ENCODE data around the gene RHBDF1.
A peak's percentile ranks its signal among the peaks of the same experiment; 100 is the strongest.
"Not testable (repeated sequence)": the region's sequence is repeated elsewhere in the genome, so short reads cannot be mapped to it uniquely, and the experiment has no call there.

RHBDF1 gene

DNA sequence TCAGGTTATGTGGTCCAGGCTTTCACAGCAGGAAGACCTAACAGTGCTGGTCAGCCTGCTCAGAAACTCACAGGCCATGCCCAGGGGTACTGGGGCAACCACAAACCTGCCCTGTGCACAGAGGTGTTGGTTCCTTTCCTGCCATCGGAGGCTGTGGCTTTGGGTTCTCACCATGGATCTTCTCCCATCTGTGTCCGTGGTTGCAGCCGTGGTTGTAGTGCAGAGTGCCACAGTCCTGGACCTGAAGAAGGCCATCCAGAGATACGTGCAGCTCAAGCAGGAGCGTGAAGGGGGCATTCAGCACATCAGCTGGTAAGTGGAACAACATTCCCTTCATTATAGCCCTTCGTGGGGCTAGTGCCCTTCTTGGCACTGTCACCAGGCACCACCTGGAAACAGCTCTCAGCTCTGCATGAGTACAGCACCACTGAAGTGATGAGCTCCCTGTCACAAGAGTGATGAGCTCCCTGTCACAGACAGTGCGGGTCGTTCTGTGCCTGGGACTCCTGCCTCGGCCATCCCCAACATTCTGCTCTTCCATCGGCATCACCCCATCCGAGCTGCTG lies 16.8 kb downstream of the RHBDF1 start:
- no peak for TF ChIP-seq CTCF (IDR thresholded peaks at IDR 0.05; ENCODE audit: insufficient read depth, low read length, missing control alignments)
- POLR2A ChIA-PET, result interaction anchor here (1.4 kb wide), 1 partner anchor 16 kb away, joined by 6 read pairs; the partner anchor contains the start of gene RHBDF1
- no peak overlapping the region; the same call in 1 of the 2 replicates for H3K4me3 ChIP-seq (ENCODE audit: low read depth, low read length)
- DNase-seq (ENCODE audit: low read depth, low spot score), result no peak
- CTCF ChIA-PET, result interaction anchor here (1.0 to 25.1 kb wide), 4 partner anchors 9 to 126 kb away, joined by 3 to 728 read pairs (median 20); no protein-coding TSS in a partner anchor

DNA sequence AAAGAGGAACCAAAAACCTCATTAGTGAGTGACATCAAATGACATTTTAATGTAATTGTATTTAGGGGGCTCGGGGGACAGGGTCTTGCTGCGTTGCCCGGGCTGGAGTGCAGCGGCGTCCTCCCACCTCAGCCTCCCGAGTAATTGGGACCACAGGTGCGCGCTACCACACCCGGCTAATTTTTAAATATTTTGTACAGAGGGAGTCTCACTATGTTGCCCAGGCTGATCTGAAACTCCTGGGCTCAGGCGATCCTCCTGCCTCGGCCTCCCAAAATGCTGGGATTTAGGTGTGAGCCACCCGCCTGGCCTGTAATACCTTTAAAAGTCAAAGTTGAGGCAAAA lies 18.2 kb downstream of the RHBDF1 start:
- ChIA-PET POLR2A (interaction anchor here (1.0 kb wide), 1 partner anchor 30 kb away, joined by 4 read pairs; no protein-coding TSS in a partner anchor), CTCF (interaction anchor here (1.6 to 2.1 kb wide), 2 partner anchors 11 to 42 kb away, joined by 6 to 19 read pairs; no protein-coding TSS in a partner anchor)
- DNase-seq (ENCODE audit: low read depth, low spot score), result no peak
- TF ChIP-seq CTCF (IDR thresholded peaks at IDR 0.05; ENCODE audit: insufficient read depth, low read length, missing control alignments), result no peak
- peak overlapping the region; percentile 93 for H3K4me3 ChIP-seq (ENCODE audit: low read depth, low read length)

DNA sequence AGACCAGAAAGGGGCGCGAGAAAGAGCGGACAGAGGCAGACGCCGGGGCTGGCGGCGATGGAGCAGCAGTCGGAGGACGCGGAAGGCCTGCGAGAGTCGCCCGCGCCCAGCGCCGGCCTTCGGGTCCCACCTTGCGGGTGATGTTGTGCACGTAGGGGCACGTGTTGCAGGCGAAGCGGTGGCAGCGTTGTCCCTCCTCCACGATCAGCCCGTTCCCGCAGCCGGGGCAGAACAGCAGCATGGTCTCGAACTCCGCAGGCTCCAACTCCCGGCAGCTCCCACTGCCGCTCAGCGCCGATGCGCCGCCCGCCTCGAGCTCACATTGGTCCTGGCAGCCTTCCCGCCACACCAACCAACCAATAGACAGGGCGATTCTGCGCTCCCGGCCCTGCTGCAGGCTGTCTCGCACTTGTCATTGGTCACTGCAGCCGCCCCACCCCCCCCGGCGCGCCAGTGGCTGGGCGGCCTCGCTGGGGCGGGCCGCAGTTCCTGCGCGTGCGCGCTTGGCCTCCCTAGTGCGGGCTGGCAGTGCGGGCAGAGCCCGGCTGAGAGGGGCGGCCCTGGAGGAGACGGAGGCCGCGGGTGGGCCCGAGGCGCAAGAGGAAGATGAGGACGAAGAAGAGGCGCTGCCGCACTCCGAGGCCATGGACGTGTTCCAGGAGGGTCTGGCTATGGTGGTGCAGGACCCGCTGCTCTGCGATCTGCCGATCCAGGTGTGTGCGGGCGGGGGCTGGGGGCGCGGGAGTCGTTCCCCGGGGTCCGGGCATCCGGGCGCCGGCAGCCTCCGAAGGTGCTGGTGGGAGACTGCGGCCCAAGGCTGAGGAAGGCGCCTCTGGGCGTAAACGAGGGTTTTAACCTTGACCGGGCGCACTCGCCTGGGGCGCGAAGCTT lies 18.8 kb downstream of the RHBDF1 start, which contains the start of the genes POLR3K and SNRNP25:
Gene POLR3K, minus strand, starts transcription at position 263 of the 891 bp plus-strand sequence. Its CDS starts 22 bp downstream, at position 241.
Gene SNRNP25, plus strand, starts transcription at position 483 of the 891 bp plus-strand sequence. Its CDS starts 189 bp downstream, at position 672.
- peak; percentile 79 for DNase-seq (ENCODE audit: low read depth, low spot score)
- peak within 1 kb of the TSS; percentile 93 for H3K4me3 ChIP-seq (ENCODE audit: low read depth, low read length)
- POLR2A ChIA-PET, result interaction anchor here (0.5 to 1.0 kb wide), 4 partner anchors 15 to 285 kb away, joined by 3 to 4 read pairs (median 4); no protein-coding TSS in a partner anchor
- CTCF ChIA-PET, result interaction anchor here (1.0 to 2.1 kb wide), 3 partner anchors 10 to 43 kb away, joined by 3 to 19 read pairs (median 6); no protein-coding TSS in a partner anchor
- no peak for TF ChIP-seq CTCF (IDR thresholded peaks at IDR 0.05; ENCODE audit: insufficient read depth, low read length, missing control alignments)

DNA sequence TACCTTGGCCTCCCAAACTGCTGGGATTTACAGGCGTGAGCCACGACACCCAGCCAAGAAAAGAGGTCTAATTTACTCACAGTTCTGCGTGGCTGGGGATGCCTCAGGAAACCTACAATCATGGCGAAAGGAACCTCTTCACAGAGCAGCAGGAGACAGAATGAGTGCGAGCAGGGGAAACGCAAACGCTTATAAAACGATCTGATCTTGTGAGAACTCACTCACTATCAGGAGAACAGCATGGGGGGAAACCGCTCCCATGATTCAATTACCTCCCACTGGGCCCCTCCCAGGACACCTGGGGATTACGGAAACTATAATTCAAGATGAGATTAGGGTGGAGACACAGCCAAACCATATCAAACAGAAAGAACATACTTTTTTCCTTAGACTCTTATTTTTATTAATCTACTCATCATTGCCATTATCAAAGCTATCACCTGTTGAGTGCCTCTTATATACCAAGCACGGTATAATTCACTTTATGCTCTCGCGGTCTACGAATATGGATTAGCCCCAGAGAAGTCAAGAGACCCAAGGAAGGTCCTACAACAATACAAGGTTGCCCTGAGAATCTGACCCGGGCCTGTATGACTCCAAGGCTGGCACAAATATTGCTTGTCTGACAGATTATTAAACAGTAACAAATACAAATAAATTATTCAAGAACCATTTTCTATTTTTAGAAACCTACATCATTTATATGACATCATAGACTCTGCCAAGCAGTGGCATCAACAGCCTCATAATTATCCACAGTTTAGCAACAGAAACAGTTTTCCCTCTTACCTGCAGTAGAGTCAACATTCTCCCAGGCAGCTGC lies 21.5 kb downstream of the RHBDF1 start:
- H3K4me3 ChIP-seq (ENCODE audit: low read depth, low read length), result no peak overlapping the region
- CTCF ChIA-PET, result interaction anchor here (1.5 kb wide), 1 partner anchor 14 kb away, joined by 8 read pairs; no protein-coding TSS in a partner anchor
- POLR2A ChIA-PET, result no interaction called here
- DNase-seq (ENCODE audit: low read depth, low spot score), result no peak
- no peak for TF ChIP-seq CTCF (IDR thresholded peaks at IDR 0.05; ENCODE audit: insufficient read depth, low read length, missing control alignments)

- no peak for TF ChIP-seq CTCF (IDR thresholded peaks at IDR 0.05; ENCODE audit: insufficient read depth, low read length, missing control alignments)
- no peak for DNase-seq (ENCODE audit: low read depth, low spot score)
- ChIA-PET POLR2A (no interaction called here), CTCF (interaction anchor here (1.0 kb wide), 1 partner anchor 17 kb away, joined by 3 read pairs; no protein-coding TSS in a partner anchor)
- H3K4me3 ChIP-seq (ENCODE audit: low read depth, low read length), result no peak overlapping the region
These were observed 25.2 kb downstream of the RHBDF1 start for GRCh38 chr16:47234-47633.

DNA sequence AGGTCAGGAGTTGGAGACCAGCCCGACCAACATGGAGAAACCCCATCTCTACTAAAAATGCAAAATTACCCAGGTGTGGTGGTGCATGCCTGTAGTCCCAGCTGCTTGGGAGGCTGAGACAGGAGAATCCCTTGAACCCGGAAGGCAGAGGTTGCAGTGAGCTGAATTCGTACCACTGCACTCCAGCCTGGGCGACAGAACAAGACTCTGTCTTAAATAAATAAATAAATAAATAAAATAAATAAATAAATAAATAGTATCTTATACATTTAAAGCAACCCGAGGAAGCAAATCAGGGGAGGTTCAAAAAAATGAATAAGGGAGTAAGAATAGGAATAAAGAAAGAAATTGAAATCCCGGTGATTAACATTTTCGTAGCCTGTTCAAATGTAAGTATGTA lies 25.9 kb downstream of the RHBDF1 start:
- CTCF ChIA-PET, result interaction anchor here (1.0 kb wide), 1 partner anchor 18 kb away, joined by 3 read pairs; no protein-coding TSS in a partner anchor
- H3K4me3 ChIP-seq (ENCODE audit: low read depth, low read length); POLR2A ChIA-PET; DNase-seq (ENCODE audit: low read depth, low spot score): not testable (repeated sequence)
